ENCODE data around the gene LRMDA.

LRMDA gene

GRCh38 chr10:75950307-75950706 lies 518.9 kb downstream of the LRMDA start:
- in situ Hi-C loops (cut with HindIII; ENCODE audit: low sequenced_read_pairs) = no loop called here
- no peak for DNase-seq (ENCODE audit: low read depth, low spot score)
- no peak overlapping the region for H3K4me3 ChIP-seq (ENCODE audit: low read depth, low read length)
- TF ChIP-seq, protein P1, sequence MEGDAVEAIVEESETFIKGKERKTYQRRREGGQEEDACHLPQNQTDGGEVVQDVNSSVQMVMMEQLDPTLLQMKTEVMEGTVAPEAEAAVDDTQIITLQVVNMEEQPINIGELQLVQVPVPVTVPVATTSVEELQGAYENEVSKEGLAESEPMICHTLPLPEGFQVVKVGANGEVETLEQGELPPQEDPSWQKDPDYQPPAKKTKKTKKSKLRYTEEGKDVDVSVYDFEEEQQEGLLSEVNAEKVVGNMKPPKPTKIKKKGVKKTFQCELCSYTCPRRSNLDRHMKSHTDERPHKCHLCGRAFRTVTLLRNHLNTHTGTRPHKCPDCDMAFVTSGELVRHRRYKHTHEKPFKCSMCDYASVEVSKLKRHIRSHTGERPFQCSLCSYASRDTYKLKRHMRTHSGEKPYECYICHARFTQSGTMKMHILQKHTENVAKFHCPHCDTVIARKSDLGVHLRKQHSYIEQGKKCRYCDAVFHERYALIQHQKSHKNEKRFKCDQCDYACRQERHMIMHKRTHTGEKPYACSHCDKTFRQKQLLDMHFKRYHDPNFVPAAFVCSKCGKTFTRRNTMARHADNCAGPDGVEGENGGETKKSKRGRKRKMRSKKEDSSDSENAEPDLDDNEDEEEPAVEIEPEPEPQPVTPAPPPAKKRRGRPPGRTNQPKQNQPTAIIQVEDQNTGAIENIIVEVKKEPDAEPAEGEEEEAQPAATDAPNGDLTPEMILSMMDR (IDR thresholded peaks at IDR 0.05; ENCODE audit: low read depth, low read length) = no peak

GRCh38 chr10:75950997-75951589 lies 519.7 kb downstream of the LRMDA start:
- TF ChIP-seq, protein P1 (IDR thresholded peaks at IDR 0.05; ENCODE audit: low read depth, low read length) = no peak
- H3K4me3 ChIP-seq (ENCODE audit: low read depth, low read length) = no peak overlapping the region
- DNase-seq (ENCODE audit: low read depth, low spot score) = no peak
- in situ Hi-C loops (cut with HindIII; ENCODE audit: low sequenced_read_pairs) = no loop called here

DNA sequence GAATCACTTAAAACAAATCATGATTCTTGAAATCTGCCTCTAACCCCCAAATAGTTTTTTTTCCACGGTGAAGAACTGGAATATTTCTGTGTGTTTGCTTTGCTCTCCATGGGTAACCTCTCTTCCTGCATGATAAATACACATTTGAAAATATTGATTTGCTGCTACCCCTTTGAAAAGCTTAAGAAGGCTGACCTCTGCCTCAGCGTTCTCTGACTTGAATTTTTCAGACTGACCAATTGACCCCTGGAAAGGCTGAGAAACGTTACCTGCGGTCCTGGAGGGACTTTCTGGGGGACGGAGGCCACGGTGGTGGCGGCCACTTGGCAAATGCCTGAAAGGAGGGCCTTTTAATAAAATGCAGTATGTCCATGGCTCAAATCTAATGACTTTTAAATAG lies 520.2 kb downstream of the LRMDA start:
- DNase-seq (ENCODE audit: low read depth, low spot score) = no peak
- TF ChIP-seq, protein P1 (IDR thresholded peaks at IDR 0.05; ENCODE audit: low read depth, low read length) = no peak
- no peak overlapping the region for H3K4me3 ChIP-seq (ENCODE audit: low read depth, low read length)
- in situ Hi-C loops (cut with HindIII; ENCODE audit: low sequenced_read_pairs) = no loop called here

GRCh38 chr10:75952093-75952492 lies 520.7 kb downstream of the LRMDA start:
- H3K4me3 ChIP-seq (ENCODE audit: low read depth, low read length) = no peak overlapping the region
- no peak for DNase-seq (ENCODE audit: low read depth, low spot score)
- in situ Hi-C loops (cut with HindIII; ENCODE audit: low sequenced_read_pairs) = no loop called here
- TF ChIP-seq, protein P1 (IDR thresholded peaks at IDR 0.05; ENCODE audit: low read depth, low read length) = no peak

- in situ Hi-C loops (cut with HindIII; ENCODE audit: low sequenced_read_pairs) = no loop called here
- TF ChIP-seq, protein P1 (IDR thresholded peaks at IDR 0.05; ENCODE audit: low read depth, low read length) = no peak
- H3K4me3 ChIP-seq (ENCODE audit: low read depth, low read length) = no peak overlapping the region
- no peak for DNase-seq (ENCODE audit: low read depth, low spot score)
Measured at GRCh38 chr10:75954486-75954885, 523.1 kb downstream of the LRMDA start.

DNA sequence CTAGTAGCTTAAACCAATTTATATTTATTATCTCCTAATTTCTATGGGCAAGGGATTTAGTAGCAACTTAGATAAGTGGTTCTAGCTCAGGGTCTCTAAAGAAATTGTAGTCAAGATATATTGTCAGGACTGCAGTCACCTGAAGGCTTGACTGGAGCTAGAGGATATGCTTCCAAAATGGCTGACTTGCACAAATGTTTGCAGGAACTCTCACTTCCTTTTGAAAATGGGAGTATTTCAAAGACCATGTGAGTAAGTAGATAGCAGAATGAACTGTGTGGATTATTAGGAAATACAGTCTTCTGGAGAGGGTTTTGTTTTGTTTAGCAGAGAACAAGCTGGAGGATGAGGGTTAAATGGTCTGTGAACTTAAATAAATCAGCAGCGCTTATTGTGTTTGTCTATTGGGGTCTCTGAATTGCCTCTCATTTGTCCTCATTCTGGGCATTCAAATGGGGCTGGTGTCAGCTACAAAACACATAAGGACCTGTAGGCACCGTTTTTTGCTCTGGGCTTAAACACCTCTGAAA lies 524.6 kb downstream of the LRMDA start:
- H3K4me3 ChIP-seq (ENCODE audit: low read depth, low read length) = no peak overlapping the region
- TF ChIP-seq, protein P1 (IDR thresholded peaks at IDR 0.05; ENCODE audit: low read depth, low read length) = no peak
- in situ Hi-C loops (cut with HindIII; ENCODE audit: low sequenced_read_pairs) = no loop called here

More for the DNA sequence above, 524.6 kb downstream of the LRMDA start:
- no peak for DNase-seq (ENCODE audit: low read depth, low spot score)

All from astrocyte of the spinal cord (primary cell).